Activated T-cell treated with anti-CD3 and anti-CD28 coated beads, Interleukin-2, amount 50 U/mL, for 48 hours (primary cell): ENCODE measurements around the gene PACSIN3.
"Not testable (repeated sequence)": the region's sequence is repeated elsewhere in the genome, so short reads cannot be mapped to it uniquely, and the experiment has no call there.

Source experiments
- DNase-seq, 2 experiments: peaks; one replicate each; pipeline ENCODE4 v3.0.0-alpha.2; 2020

The PACSIN3 gene

GRCh38 chr11:47186076-47186699, at the start of gene PACSIN3:
TSS of gene PACSIN3 (minus strand) at chr11:47186434. CDS start at chr11:47182727, 3,707 bp downstream.
- peak; percentile 59 to 74 for DNase-seq

DNA sequence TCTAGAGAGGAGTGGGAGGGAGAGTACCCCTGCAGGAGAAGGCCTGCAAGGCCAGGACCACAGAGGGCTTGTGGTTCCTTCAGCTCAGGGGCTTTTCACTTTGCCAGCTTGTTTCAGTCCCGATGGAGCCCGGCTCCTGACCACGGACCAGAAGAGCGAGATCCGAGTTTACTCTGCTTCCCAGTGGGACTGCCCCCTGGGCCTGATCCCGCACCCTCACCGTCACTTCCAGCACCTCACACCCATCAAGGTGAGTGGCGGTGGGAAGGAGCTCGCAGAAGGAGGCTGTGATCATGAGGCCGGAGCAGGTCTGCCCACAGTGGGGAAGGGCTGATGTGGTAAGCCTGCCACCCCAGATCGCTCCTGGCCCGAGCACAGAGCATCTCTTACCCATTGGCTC, 48.9 kb upstream of the PACSIN3 start:
- no peak for DNase-seq

DNA sequence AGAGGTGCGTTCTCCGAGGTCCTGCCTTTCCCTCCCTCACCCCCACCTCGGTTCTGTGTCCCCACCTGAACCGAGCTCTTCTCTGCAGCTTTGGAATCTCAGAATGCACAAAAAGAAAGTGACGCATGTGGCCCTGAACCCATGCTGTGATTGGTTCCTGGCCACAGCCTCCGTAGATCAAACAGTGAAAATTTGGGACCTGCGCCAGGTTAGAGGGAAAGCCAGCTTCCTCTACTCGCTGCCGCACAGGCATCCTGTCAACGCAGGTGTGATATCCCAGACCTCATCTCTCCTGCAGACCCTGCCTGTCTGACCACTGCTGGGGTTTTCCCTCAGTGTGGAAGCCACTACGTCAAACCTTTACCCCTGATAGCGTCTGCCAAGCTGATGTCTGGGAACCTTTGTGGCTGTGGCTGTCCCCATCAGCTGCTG, 48.5 kb upstream of the PACSIN3 start:
- peak; percentile 38 to 40 for DNase-seq

DNA sequence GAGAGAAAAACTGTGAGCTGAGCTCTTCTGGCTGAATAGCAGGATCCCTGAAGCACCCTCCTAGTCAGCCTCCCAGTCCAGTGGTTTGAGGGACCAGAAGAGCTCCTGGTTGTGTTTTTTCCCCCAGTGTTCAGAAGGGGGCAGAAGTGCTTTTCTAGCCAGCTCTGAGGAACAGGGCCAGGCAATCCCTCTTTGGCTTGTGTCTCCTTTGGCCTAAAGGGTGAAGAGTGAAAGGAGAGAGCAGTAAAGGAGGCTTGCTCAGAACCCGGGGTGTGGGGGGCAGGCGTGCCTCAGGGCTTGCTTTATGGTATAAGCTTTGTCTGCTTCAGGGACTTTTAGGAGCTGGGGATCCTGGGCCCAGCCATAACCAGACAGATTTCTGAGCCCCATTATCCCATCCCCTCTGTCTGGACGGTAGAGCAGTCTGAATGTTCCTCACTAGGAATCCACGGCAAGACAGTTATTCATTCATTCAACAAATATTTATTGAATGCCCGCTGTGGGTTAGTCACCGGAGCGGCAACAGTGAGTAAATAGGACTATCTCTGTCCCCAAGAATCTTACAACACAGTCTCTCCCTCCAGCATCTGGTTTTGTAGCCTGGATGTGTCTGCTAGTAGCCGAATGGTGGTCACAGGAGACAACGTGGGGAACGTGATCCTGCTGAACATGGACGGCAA, 47.9 kb upstream of the PACSIN3 start:
- DNase-seq, result peak in 1 of 2 experiments; percentile 39

DNA sequence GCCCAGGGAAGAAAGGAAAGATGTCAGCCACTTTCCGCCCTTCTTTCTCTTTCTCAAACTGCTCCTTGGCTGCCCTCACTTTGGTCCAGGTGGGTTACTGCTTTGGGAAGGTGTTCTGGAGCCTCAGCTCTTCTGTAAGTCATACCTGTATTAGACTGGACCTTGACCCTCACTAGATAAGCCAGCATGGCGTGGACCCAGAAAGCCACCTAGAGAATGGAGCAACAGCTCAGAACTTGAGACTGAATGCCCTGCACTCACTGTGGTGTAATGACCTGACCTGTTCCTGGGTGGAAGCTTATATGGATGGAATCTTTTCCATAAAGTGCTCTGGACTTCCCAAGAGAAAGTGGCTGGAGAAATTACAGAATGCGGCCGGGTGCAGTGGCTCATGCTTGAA, 46.8 kb upstream of the PACSIN3 start:
- DNase-seq, result peak in 1 of 2 experiments; percentile 16

GRCh38 chr11:47229161-47229560, 42.9 kb upstream of the PACSIN3 start:
- no peak for DNase-seq

- DNase-seq, result no peak
These were observed 39.5 kb upstream of the PACSIN3 start for GRCh38 chr11:47225552-47226400.

DNA sequence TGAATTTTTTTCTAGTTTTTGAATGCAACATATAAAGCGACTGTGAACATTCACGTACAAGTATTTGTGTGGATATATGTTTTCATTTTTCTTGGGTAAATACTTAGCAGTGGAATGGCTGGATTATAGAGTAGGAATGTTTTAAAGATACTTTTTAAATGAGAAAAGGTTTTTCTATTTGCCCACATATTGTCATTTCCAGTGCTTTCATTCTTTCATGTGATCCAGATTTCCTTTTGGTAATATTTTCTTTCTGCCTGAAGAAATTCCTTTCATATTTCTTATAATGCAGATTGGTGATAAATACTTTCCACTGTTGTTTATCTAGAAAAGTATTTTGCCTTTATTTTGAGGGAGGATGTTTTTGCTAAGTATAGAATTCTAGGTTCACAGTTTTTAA, 36.5 kb upstream of the PACSIN3 start:
- no peak for DNase-seq

GRCh38 chr11:47220401-47220821, 34.2 kb upstream of the PACSIN3 start:
- DNase-seq, result no peak

DNA sequence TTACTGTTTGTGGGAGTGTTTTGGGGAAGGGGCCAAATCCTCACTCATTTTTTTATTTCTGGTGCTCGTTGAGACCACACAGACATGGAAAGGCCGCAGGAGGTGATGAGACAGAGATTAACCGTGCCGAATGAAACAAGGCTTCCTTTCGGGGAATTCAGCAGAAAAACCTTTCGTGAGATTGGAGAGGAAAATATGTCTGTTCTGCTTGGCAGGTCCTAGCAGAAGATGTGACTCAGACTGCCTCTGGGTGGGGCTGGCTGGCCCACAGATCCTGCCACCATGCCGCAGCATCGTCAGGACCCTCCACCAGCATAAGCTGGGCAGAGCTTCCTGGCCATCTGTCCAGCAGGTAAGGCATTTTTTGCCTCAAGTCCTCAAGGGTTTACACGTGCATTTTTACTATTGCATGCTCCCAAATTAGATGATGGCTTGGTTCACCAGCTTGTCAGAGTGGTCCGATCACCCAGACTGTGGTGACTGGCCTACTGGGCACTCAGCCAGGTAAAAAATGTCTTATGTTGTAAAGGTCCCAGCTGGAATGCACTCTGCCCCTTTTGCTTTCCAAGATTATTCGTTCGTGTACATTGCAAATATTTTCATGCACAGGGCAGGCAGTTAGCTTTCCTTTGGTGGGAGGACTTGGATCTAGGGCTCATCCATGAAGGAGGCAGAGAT, 30.0 kb upstream of the PACSIN3 start:
- peak; percentile 74 to 81 for DNase-seq

DNA sequence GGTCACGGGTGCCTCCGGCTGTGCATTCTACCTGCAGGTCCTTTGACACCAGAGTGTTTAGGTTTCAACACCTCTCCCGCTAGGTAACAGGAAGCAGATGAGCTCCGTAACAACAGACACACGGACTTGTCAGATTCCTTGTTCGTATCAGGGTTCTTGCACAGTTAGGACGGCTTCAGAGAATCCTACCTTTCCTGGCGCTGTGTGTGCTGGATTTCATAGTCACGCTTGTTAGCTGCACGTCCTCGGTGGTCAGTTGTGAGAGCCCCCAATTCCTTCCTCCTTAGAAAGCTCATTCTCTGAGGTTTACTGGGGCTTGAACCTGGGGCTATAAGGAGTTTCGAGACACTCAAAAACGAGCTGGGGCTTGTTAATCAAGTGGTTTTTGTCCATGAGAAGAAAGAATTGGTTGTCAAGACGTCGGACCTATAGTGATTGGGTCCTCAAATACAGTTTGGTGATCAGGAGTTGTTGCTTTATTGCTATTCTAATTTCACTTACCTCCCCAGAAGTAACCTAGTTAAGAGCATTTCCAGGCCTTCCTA, 29.2 kb upstream of the PACSIN3 start:
- no peak for DNase-seq

DNA sequence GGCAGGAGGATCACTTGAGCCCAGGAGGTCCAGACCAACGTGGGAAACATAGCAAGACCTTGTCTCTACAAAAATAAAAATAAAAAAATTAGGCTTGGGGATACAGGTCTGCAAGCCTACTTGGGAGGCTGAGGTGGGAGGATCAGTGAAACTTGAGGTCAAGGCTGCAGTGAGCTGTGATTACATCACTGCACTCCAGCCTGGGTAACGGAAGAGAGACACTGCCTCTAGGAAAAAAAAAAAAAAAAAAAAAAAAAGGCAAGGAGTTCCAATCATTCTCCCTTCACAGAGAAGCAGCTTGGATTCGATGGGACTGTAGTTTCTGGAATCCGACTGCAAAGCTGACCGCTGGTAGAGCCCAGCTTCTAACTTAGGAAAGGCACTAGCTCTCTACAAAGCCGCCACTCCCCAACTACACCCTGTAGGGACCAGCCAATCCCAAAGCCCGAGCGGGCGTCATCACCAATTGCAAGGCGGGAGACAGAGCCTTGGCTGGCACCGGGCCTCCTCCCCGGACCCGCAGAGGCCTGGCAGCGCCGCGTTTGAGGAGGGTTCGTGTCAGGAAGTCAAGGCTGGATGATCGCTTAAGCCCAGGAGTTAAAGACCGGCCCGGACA, 27.8 kb upstream of the PACSIN3 start:
- DNase-seq, result peak; percentile 90 to 91

DNA sequence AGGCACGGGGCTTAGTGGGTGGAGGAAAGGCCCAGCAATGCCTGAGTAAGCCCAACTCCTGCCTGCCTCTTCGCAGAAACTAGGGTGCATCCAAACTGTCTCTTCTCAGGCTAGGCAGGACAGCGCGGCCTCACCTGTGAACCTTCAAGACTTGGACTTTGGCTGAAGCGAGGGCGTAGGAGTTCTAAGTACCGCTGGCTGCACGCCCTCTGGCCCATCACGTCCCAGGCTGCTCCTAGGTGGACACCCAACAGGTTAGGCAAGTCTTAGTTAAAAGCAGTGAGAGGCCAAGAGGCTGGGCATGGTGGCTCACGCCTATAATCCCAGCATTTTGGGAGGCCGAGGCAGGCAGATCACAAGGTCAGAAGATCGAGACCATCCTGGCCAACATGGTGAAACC, 26.7 kb upstream of the PACSIN3 start:
- no peak for DNase-seq

DNA sequence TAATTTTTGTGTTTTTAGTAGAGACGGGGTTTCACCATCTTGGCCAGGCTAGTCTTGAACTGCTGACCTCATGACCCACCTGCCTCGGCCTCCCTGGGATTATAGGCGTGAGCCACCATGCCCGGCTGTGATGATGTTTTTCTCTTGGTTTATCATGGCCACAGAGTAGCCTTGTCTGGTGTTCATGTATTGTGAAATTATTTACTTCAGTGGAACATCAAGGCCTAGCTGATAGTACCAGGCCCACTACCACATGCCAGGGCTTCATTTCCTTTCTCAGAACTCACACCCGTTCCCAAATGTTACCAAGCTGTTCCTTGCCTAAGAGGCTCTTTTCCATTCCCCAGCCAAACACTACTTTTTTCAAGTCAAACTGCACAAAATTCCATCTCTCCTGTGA, 22.4 kb upstream of the PACSIN3 start:
- no peak for DNase-seq

DNA sequence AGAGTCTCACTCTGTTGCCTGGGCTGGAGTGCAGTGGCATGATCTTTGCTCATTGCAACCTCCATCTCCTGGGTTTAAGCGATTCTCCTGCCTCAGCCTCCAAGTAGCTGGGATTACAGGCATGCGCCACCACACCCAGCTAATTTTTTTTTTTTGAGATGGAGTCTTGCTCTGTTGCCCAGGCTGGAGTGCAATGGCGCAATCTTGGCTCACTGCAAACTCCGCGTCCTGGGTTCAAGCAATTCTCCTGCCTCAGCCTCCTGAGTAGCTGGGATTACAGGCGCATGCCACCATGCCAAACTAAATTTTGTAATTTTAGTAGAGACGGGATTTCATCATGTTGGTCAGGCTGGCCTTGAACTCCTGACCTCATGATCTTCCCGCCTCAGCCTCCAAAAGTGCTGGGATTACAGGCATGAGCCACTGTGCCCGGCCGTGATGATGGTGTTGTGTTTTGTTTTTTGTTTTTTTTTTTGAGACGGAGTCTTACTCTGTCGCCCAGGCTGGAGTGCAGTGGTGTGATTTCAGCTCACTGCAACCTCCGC, 21.8 kb upstream of the PACSIN3 start:
- DNase-seq, result not testable (repeated sequence)

DNA sequence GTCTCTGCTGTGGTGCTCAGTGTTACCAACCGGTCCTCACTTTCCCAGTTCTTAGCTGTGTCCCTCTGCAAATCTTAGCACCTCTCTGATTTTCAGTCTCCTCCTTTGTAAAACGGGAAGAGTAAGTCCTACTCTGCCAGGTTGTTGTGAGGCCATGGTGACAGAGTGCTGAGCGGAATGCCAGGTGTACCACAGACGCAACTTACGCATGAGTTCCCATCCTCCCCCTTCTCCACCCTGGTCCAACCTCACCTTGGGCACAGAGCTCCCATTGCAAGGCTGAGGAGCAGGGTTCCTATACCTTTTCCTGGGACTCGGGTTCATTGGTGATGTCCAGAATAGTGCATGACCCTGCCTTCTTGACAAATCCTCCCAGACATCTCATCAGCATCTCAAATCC, 21.2 kb upstream of the PACSIN3 start:
- DNase-seq, result no peak

GRCh38 chr11:47206577-47206976, 20.3 kb upstream of the PACSIN3 start:
- not testable (repeated sequence) for DNase-seq

DNA sequence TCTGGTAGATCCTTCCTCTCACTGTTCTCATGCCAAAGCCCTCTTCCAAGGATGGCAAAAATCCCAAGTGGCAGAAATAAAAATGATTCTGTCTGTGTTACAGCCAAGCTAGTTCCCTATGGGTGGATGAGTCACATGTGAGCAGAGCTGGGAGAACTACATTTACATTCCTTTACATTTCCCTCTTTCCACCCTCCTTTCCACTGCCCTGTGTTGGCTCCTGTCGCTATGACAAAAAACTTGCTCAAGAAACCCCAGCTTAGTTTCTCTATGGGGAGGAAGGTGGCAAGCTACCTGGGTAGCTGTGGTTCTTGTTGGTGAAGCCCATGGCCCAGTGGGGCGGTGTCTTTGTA, 18.4 kb upstream of the PACSIN3 start:
- DNase-seq, result no peak

GRCh38 chr11:47202576-47202975, 16.3 kb upstream of the PACSIN3 start:
- no peak for DNase-seq

DNA sequence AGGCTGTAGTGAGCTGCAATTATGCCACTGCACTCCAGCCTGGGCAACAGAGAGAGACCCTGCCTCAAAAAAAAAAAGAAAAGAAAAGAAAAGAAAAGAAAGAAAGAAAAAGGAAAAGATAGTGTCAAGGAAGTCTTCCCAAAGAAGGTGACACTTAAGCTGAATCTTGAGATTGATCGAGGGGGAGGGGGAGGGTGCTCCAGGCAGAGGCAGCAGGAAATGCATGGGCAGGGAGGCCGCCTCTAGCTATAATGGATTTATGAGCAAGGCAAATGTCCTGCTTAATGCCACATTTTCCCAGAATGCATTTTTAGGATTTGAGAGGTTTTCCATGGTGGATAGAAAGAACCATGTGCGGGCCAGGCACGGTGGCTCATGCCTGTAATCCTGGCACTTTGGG, 14.8 kb upstream of the PACSIN3 start:
- no peak for DNase-seq

- DNase-seq, result not testable (repeated sequence)
These were observed 11.9 kb upstream of the PACSIN3 start for GRCh38 chr11:47198161-47198560.

GRCh38 chr11:47192111-47192510, 5.9 kb upstream of the PACSIN3 start:
- no peak for DNase-seq
